ENCODE measurements around the gene NAV2.

The NAV2 gene

GRCh38 chr11:19788435-19788834 lies 75.8 kb downstream of the NAV2 start:
- FAIRE-seq, result no peak

- no peak for FAIRE-seq
Measured at GRCh38 chr11:19789245-19789644, 76.6 kb downstream of the NAV2 start.

- no peak for FAIRE-seq
Measured at GRCh38 chr11:19789835-19790710, 77.4 kb downstream of the NAV2 start.

GRCh38 chr11:19790831-19791552 lies 78.4 kb downstream of the NAV2 start:
- no peak for FAIRE-seq

GRCh38 chr11:19792510-19792909 lies 79.9 kb downstream of the NAV2 start:
- FAIRE-seq, result no peak

GRCh38 chr11:19793326-19793725 lies 80.7 kb downstream of the NAV2 start:
- FAIRE-seq, result no peak

GRCh38 chr11:19794161-19794560 lies 81.5 kb downstream of the NAV2 start:
- FAIRE-seq, result no peak

- FAIRE-seq, result no peak
Measured at GRCh38 chr11:19795082-19795481, 82.4 kb downstream of the NAV2 start.

- no peak for FAIRE-seq
Measured at GRCh38 chr11:19800162-19800561, 87.5 kb downstream of the NAV2 start.

- FAIRE-seq, result no peak
Measured at GRCh38 chr11:19800714-19801519, 88.3 kb downstream of the NAV2 start.

- no peak for FAIRE-seq
Measured at GRCh38 chr11:19802773-19803293, 90.2 kb downstream of the NAV2 start.

- FAIRE-seq, result no peak
Measured at GRCh38 chr11:19803506-19803998, 90.9 kb downstream of the NAV2 start.

GRCh38 chr11:19805376-19805775 lies 92.7 kb downstream of the NAV2 start:
- FAIRE-seq, result no peak

- no peak for FAIRE-seq
Measured at GRCh38 chr11:19805827-19806226, 93.2 kb downstream of the NAV2 start.

- FAIRE-seq, result no peak
Measured at GRCh38 chr11:19806251-19806650, 93.6 kb downstream of the NAV2 start.

GRCh38 chr11:19808076-19808911 lies 95.7 kb downstream of the NAV2 start:
- no peak for FAIRE-seq

GRCh38 chr11:19810852-19811251 lies 98.2 kb downstream of the NAV2 start:
- no peak for FAIRE-seq

GRCh38 chr11:19811380-19811779 lies 98.7 kb downstream of the NAV2 start:
- no peak for FAIRE-seq

GRCh38 chr11:19812096-19812495 lies 99.5 kb downstream of the NAV2 start:
- no peak for FAIRE-seq

- no peak for FAIRE-seq
Measured at GRCh38 chr11:19812710-19813109, 100.1 kb downstream of the NAV2 start.

- no peak for FAIRE-seq
Measured at GRCh38 chr11:19813158-19813879, 100.7 kb downstream of the NAV2 start.
